K562 treated with DMSO at 1 percent for 4 hours (cell line): ENCODE data around the gene FOXD4L4. TPM values are rescaled to one million over a fixed set of nuclear protein-coding genes. Genes with fewer than 3 reads are reported as not detected.

ENCODE experiments used
- total RNA-seq: library from RNA; unstranded; fragments of 300-600 nt; gene quantifications from 2 replicates; pipeline ENCODE4 v1.2.3, GENCODE V29; 2022; ENCODE audit not compliant: insufficient read depth

FOXD4L4 gene
- total RNA-seq = 0.36 TPM in 1 of 2 replicates, not detected in the other

GRCh38 chr9:65737096-65737564, at the start of gene FOXD4L4:
Gene FOXD4L4, plus strand, starts transcription at chr9:65737146. Its CDS starts 0 bp downstream, at chr9:65737146.

Other genes with a start within 250 kb of the FOXD4L4 start
- gene ZNG1E, start 61.2 kb upstream of the FOXD4L4 start, total RNA-seq = 8.1 and 17.3 TPM in 2 replicates